Measurements from ENCODE around the gene MCM5.
"Not testable (repeated sequence)": the region's sequence is repeated elsewhere in the genome, so short reads cannot be mapped to it uniquely, and the experiment has no call there.

MCM5 gene

GRCh38 chr22:35434061-35434710 is 34.2 kb downstream of the MCM5 start:
- no peak for DNase-seq

GRCh38 chr22:35435201-35435740 is 35.3 kb downstream of the MCM5 start:
- no peak for DNase-seq

DNA sequence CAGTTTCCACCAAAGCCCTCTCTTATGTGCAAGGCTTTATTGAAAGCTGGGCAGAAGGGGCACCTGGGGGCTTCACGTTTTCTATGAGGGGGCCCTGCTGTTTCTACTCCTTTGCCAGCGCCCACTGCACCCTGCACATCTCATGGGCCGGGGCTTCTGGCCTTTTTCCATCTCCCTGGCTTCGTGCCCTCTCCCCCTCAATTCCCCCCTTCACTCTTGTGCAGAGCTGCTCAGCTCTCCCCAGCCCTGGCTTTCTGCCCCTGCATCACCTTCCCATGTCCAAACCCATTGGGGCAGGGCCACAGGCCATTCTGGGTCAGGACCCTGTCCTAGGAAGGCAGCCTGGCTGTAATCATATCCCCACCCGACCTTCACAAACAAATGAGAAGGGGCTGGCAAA is 36.5 kb downstream of the MCM5 start:
- DNase-seq, result peak; percentile 9

- DNase-seq, result no peak
Measured at GRCh38 chr22:35437049-35437448, 37.1 kb downstream of the MCM5 start.

DNA sequence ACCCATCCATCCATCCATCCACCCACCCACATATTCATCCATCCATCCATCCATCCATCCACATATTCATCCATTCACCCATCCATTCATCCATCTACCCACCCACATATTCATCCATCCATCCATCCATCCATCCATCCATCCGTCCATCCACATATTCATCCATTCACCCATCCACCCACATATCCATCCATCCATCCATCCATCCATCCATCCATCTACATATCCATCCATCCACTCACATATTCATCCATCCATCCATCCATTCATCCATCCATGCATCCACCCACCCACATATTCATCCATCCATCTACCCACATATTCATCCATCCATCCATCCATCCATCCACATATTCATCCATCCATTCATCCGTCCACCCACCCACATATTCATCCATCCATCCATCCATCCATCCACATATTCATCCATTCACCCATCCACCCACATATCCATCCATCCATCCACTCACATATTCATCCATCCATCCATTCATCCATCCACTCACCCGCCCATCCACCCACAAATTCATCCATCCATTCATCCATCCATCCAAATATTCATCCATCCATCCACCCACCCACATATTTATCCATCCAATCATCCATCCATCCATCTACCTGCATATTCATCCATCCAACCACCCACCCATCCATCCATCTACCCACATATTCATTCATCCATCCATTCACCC is 38.9 kb downstream of the MCM5 start:
- DNase-seq, result not testable (repeated sequence)

DNA sequence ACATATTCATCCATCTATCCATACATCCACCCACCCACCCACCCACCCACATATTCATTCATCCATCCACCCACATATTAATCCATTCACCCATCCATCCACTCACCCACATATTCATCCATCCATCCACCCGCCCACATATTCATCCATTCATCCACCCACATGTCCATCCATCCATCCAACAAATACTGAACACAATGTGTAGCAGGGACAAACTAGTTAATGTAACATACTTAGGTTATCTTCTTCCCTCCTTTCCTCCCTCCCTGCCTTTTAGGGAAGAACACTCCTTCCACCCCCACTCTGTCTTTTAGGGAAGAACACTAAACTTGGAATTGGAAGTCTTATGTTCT is 39.4 kb downstream of the MCM5 start:
- DNase-seq, result no peak

DNA sequence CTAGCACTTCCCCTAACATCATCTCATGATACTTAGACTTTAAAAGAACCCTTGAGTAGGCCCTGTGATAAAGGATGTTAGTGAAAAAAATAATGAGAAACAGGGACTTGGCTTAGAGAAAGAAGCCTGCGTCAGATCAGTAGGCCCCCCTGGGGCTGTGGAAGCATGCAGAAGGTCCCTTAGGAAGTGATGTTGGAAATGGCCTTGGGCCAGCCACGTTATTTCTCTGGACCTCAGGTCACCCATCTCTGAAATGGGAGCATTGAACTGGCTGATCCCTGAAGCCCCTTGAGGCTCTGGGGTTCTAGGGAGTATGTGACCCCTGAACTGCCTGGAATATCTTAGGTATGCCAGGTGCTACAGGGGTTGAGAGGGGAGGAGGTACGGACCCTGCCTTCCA is 40.2 kb downstream of the MCM5 start:
- DNase-seq, result no peak

GRCh38 chr22:35441489-35442100 is 41.7 kb downstream of the MCM5 start:
- no peak for DNase-seq

DNA sequence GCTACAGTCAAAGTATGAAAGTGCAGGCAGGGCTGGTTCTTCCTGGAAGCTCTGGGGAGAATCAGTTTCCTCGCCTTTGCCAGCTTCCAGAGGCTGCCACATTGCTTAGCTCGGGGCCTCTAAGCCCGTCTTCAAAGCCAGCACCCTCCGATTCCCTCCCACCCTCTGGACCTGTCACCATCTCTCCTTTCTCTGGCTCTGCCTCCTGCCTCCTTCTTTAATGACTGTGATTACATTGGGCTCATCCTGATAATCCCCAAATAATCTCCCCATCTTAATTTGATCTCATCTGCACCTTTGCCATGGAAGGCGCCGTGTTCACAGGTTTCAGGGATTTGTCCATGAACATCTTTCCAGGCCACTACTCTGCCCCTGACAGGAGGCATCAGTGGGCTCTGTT is 42.5 kb downstream of the MCM5 start:
- DNase-seq, result no peak

- no peak for DNase-seq
Measured at GRCh38 chr22:35443338-35443737, 43.4 kb downstream of the MCM5 start.

GRCh38 chr22:35443790-35444684 is 44.1 kb downstream of the MCM5 start:
- DNase-seq, result peak; percentile 6

GRCh38 chr22:35444685-35445399 is 44.9 kb downstream of the MCM5 start:
- DNase-seq, result no peak

DNA sequence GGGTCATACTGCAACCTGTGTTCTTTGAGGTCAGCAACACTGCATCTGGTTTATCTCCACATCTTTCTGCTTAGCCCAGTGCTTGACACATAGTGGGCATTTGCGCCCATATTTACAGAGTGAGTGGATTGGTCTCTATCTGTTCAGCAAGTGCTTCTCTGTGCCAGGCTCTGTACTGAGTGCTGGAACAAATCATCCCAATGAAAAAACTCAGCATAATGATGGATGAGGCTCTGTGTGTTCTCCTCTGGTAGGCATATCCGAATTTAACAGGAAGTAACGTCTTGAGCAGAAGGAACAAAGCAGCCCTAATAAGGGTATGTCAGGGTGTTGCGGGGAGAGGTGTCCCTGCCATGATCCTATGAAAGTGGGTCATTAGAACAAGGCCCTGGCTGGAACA is 46.0 kb downstream of the MCM5 start:
- no peak for DNase-seq

DNA sequence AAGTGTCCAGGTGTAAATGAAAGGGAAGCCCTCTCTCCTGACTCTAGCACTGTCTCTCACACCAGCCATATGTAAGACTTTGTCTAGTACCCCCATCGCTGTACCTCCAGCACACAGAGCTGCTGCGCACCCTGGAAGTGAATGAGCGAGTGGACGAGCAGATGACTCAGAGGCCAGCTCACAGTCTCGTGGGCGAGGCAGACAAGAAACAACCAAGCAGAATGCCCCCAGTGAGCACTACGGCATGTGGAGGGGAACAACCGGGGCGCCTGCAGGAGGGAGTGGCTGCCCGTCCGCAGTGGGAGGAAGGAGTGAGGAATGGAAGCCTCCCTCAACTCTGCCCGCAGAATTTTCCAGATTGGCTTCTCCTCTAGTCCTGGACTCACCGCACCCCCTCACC is 46.4 kb downstream of the MCM5 start:
- no peak for DNase-seq

DNA sequence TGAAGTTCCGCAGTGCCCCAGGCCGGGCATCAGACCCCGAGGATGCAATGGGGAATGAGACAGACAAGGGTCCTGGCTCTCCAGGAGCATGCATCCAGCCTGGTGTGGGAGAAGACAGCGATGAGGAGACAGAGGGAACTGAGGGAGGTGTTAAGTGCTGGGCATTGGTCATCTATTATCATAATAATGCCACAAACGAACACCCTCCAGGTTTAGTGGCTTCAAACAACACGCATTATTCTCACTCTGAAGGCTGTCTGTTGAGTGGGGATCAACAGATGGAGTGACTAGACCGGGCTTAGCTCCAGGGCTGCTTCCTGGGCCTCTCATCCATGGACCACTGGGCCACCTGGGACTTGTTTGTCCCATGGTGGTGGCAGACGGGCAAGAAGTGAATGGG is 48.6 kb downstream of the MCM5 start:
- no peak for DNase-seq

- DNase-seq, result no peak
Measured at GRCh38 chr22:35449829-35450689, 50.1 kb downstream of the MCM5 start.

- no peak for DNase-seq
Measured at GRCh38 chr22:35450824-35451569, 51.1 kb downstream of the MCM5 start.

- no peak for DNase-seq
Measured at GRCh38 chr22:35451592-35451991, 51.7 kb downstream of the MCM5 start.

GRCh38 chr22:35452351-35452781 is 52.4 kb downstream of the MCM5 start:
- peak; percentile 17 for DNase-seq
